ENCODE data around the gene CFAP299.

CFAP299 gene

GRCh38 chr4:80466618-80467017 is 131.1 kb downstream of the CFAP299 start:
- Mint-ChIP-seq H3K27ac (ENCODE audit: low read depth) (no peak overlapping the region), H3K4me1 (peaks cover 13% of the 10 kb centered on the region), H3K36me3 (ENCODE audit: insufficient read depth) (no peaks in the 10 kb centered on the region), H3K9me3 (peaks cover 5% of the 10 kb centered on the region), H3K4me3 (no peak overlapping the region), H3K27me3 (no peaks in the 10 kb centered on the region)
- DNase-seq (ENCODE audit: low spot score in 2 of 2) (no peak), ATAC-seq (replicated peaks; ENCODE audit: extremely low read depth, poor library complexity, severe bottlenecking) (no peak)

GRCh38 chr4:80471756-80472155 is 136.2 kb downstream of the CFAP299 start:
- ATAC-seq (replicated peaks; ENCODE audit: extremely low read depth, poor library complexity, severe bottlenecking) (no peak), DNase-seq (ENCODE audit: low spot score in 2 of 2) (no peak)
- H3K9me3 Mint-ChIP-seq = no peaks in the 10 kb centered on the region
- no peak overlapping the region for H3K27ac Mint-ChIP-seq (ENCODE audit: low read depth)
- H3K36me3 Mint-ChIP-seq (ENCODE audit: insufficient read depth) = no peaks in the 10 kb centered on the region
- no peak overlapping the region for H3K4me3 Mint-ChIP-seq
- H3K27me3 Mint-ChIP-seq = no peaks in the 10 kb centered on the region
- peaks cover 8% of the 10 kb centered on the region for H3K4me1 Mint-ChIP-seq

- Mint-ChIP-seq H3K9me3 (peaks cover 8% of the 10 kb centered on the region), H3K27ac (ENCODE audit: low read depth) (no peak overlapping the region), H3K4me3 (no peak overlapping the region), H3K36me3 (ENCODE audit: insufficient read depth) (peaks cover 2% of the 10 kb centered on the region), H3K4me1 (peaks cover 8% of the 10 kb centered on the region), H3K27me3 (no peaks in the 10 kb centered on the region)
- ATAC-seq (replicated peaks; ENCODE audit: extremely low read depth, poor library complexity, severe bottlenecking) (no peak), DNase-seq (ENCODE audit: low spot score in 2 of 2) (no peak)
Measured at GRCh38 chr4:80475236-80475635, 139.7 kb downstream of the CFAP299 start.

GRCh38 chr4:80475798-80476197 is 140.3 kb downstream of the CFAP299 start:
- Mint-ChIP-seq H3K4me3 (no peak overlapping the region), H3K27ac (ENCODE audit: low read depth) (no peak overlapping the region), H3K27me3 (no peaks in the 10 kb centered on the region), H3K9me3 (peaks cover 8% of the 10 kb centered on the region), H3K4me1 (peaks cover 8% of the 10 kb centered on the region), H3K36me3 (ENCODE audit: insufficient read depth) (peaks cover 2% of the 10 kb centered on the region)
- DNase-seq (ENCODE audit: low spot score in 2 of 2) (no peak), ATAC-seq (replicated peaks; ENCODE audit: extremely low read depth, poor library complexity, severe bottlenecking) (no peak)

- ATAC-seq (replicated peaks; ENCODE audit: extremely low read depth, poor library complexity, severe bottlenecking) (no peak), DNase-seq (ENCODE audit: low spot score in 2 of 2) (no peak)
- Mint-ChIP-seq H3K27ac (ENCODE audit: low read depth) (no peak overlapping the region), H3K36me3 (ENCODE audit: insufficient read depth) (peaks cover 2% of the 10 kb centered on the region), H3K9me3 (no peaks in the 10 kb centered on the region), H3K4me1 (peaks cover 5% of the 10 kb centered on the region), H3K4me3 (no peak overlapping the region), H3K27me3 (no peaks in the 10 kb centered on the region)
Measured at GRCh38 chr4:80484712-80485111, 149.2 kb downstream of the CFAP299 start.

- Mint-ChIP-seq H3K36me3 (ENCODE audit: insufficient read depth) (peaks cover 2% of the 10 kb centered on the region), H3K27ac (ENCODE audit: low read depth) (no peak overlapping the region), H3K27me3 (no peaks in the 10 kb centered on the region), H3K4me1 (peaks cover 5% of the 10 kb centered on the region), H3K9me3 (no peaks in the 10 kb centered on the region), H3K4me3 (no peak overlapping the region)
- ATAC-seq (replicated peaks; ENCODE audit: extremely low read depth, poor library complexity, severe bottlenecking) = no peak
- no peak for DNase-seq (ENCODE audit: low spot score in 2 of 2)
Measured at GRCh38 chr4:80486603-80487002, 151.1 kb downstream of the CFAP299 start.

- Mint-ChIP-seq H3K27me3 (no peaks in the 10 kb centered on the region), H3K9me3 (peaks cover 5% of the 10 kb centered on the region), H3K36me3 (ENCODE audit: insufficient read depth) (peaks cover 4% of the 10 kb centered on the region), H3K27ac (ENCODE audit: low read depth) (no peak overlapping the region), H3K4me1 (peaks cover 31% of the 10 kb centered on the region), H3K4me3 (no peak overlapping the region)
- DNase-seq (ENCODE audit: low spot score in 2 of 2) (no peak), ATAC-seq (replicated peaks; ENCODE audit: extremely low read depth, poor library complexity, severe bottlenecking) (no peak)
Measured at GRCh38 chr4:80489798-80490197, 154.3 kb downstream of the CFAP299 start.

GRCh38 chr4:80492761-80493160 is 157.2 kb downstream of the CFAP299 start:
- DNase-seq (ENCODE audit: low spot score in 2 of 2) = peak in 1 of 2 donors; percentile 51

GRCh38 chr4:80495865-80496264 is 160.3 kb downstream of the CFAP299 start:
- H3K36me3 Mint-ChIP-seq (ENCODE audit: insufficient read depth) = peaks cover 1% of the 10 kb centered on the region
- ATAC-seq (replicated peaks; ENCODE audit: extremely low read depth, poor library complexity, severe bottlenecking) = no peak
- H3K4me1 Mint-ChIP-seq = peaks cover 34% of the 10 kb centered on the region
- H3K27me3 Mint-ChIP-seq = no peaks in the 10 kb centered on the region
- H3K27ac Mint-ChIP-seq (ENCODE audit: low read depth) = no peak overlapping the region
- H3K9me3 Mint-ChIP-seq = peaks cover 19% of the 10 kb centered on the region
- H3K4me3 Mint-ChIP-seq = no peak overlapping the region
- DNase-seq (ENCODE audit: low spot score in 2 of 2) = no peak

More at GRCh38 chr4:80492761-80493160, 157.2 kb downstream of the CFAP299 start:
- peak; percentile 97 for ATAC-seq (replicated peaks; ENCODE audit: extremely low read depth, poor library complexity, severe bottlenecking)
- Mint-ChIP-seq H3K4me1 (peaks cover 26% of the 10 kb centered on the region), H3K27me3 (no peaks in the 10 kb centered on the region), H3K27ac (ENCODE audit: low read depth) (peak overlapping the region; percentile 84), H3K9me3 (peaks cover 14% of the 10 kb centered on the region), H3K4me3 (peak overlapping the region; percentile 22), H3K36me3 (ENCODE audit: insufficient read depth) (peaks cover 2% of the 10 kb centered on the region)

GRCh38 chr4:80498725-80499124 is 163.2 kb downstream of the CFAP299 start:
- no peak for ATAC-seq (replicated peaks; ENCODE audit: extremely low read depth, poor library complexity, severe bottlenecking)
- H3K4me1 Mint-ChIP-seq = peaks cover 28% of the 10 kb centered on the region
- H3K9me3 Mint-ChIP-seq = peaks cover 19% of the 10 kb centered on the region
- H3K36me3 Mint-ChIP-seq (ENCODE audit: insufficient read depth) = no peaks in the 10 kb centered on the region
- no peak for DNase-seq (ENCODE audit: low spot score in 2 of 2)
- no peak overlapping the region for H3K4me3 Mint-ChIP-seq
- no peaks in the 10 kb centered on the region for H3K27me3 Mint-ChIP-seq
- H3K27ac Mint-ChIP-seq (ENCODE audit: low read depth) = peak overlapping the region; percentile 27

GRCh38 chr4:80500613-80501012 is 165.1 kb downstream of the CFAP299 start:
- Mint-ChIP-seq H3K9me3 (peaks cover 13% of the 10 kb centered on the region), H3K36me3 (ENCODE audit: insufficient read depth) (no peaks in the 10 kb centered on the region), H3K27ac (ENCODE audit: low read depth) (peak overlapping the region; percentile 63), H3K4me1 (peaks cover 21% of the 10 kb centered on the region), H3K4me3 (no peak overlapping the region), H3K27me3 (no peaks in the 10 kb centered on the region)
- ATAC-seq (replicated peaks; ENCODE audit: extremely low read depth, poor library complexity, severe bottlenecking) (peak; percentile 99), DNase-seq (ENCODE audit: low spot score in 2 of 2) (peak in 1 of 2 donors; percentile 16)

GRCh38 chr4:80507077-80507476 is 171.5 kb downstream of the CFAP299 start:
- H3K4me3 Mint-ChIP-seq = no peak overlapping the region
- H3K4me1 Mint-ChIP-seq = peaks cover 33% of the 10 kb centered on the region
- ATAC-seq (replicated peaks; ENCODE audit: extremely low read depth, poor library complexity, severe bottlenecking) (no peak), DNase-seq (ENCODE audit: low spot score in 2 of 2) (no peak)
- H3K9me3 Mint-ChIP-seq = no peaks in the 10 kb centered on the region
- H3K36me3 Mint-ChIP-seq (ENCODE audit: insufficient read depth) = no peaks in the 10 kb centered on the region
- no peaks in the 10 kb centered on the region for H3K27me3 Mint-ChIP-seq
- no peak overlapping the region for H3K27ac Mint-ChIP-seq (ENCODE audit: low read depth)

GRCh38 chr4:80507507-80507906 is 172.0 kb downstream of the CFAP299 start:
- H3K4me1 Mint-ChIP-seq = peaks cover 30% of the 10 kb centered on the region
- ATAC-seq (replicated peaks; ENCODE audit: extremely low read depth, poor library complexity, severe bottlenecking) (no peak), DNase-seq (ENCODE audit: low spot score in 2 of 2) (no peak)
- no peaks in the 10 kb centered on the region for H3K36me3 Mint-ChIP-seq (ENCODE audit: insufficient read depth)
- H3K4me3 Mint-ChIP-seq = no peak overlapping the region
- H3K9me3 Mint-ChIP-seq = no peaks in the 10 kb centered on the region
- H3K27me3 Mint-ChIP-seq = no peaks in the 10 kb centered on the region
- no peak overlapping the region for H3K27ac Mint-ChIP-seq (ENCODE audit: low read depth)

GRCh38 chr4:80515496-80515895 is 180.0 kb downstream of the CFAP299 start:
- Mint-ChIP-seq H3K27ac (ENCODE audit: low read depth) (no peak overlapping the region), H3K36me3 (ENCODE audit: insufficient read depth) (peaks cover 2% of the 10 kb centered on the region), H3K27me3 (no peaks in the 10 kb centered on the region), H3K4me3 (no peak overlapping the region), H3K9me3 (no peaks in the 10 kb centered on the region), H3K4me1 (no peaks in the 10 kb centered on the region)
- no peak for DNase-seq (ENCODE audit: low spot score in 2 of 2)
- no peak for ATAC-seq (replicated peaks; ENCODE audit: extremely low read depth, poor library complexity, severe bottlenecking)

All from central memory CD8-positive, alpha-beta T cell (primary cell).